ES-I3 (cell line): ENCODE measurements around the gene TSPAN11.

Experiments used
- H3K36me3 ChIP-seq: 2 replicates; pipeline ENCODE4 v1.6.1; 2013; ENCODE audit warnings: mild to moderate bottlenecking, low read length, control low read depth, moderate library complexity; ENCODE audit not compliant: insufficient read depth
- H3K4me1 ChIP-seq: 2 replicates; pipeline ENCODE4 v1.6.1; 2013; ENCODE audit warnings: mild to moderate bottlenecking, control low read depth, low read length; ENCODE audit not compliant: insufficient read depth
- H3K9ac ChIP-seq: 2 replicates; pipeline ENCODE4 v1.6.1; 2013; ENCODE audit warnings: low read depth, mild to moderate bottlenecking, low read length, moderate library complexity
- H3K9me3 ChIP-seq: 2 replicates; pipeline ENCODE4 v1.6.1; 2013; ENCODE audit warnings: mild to moderate bottlenecking, low read length, moderate library complexity; ENCODE audit not compliant: control insufficient read depth, insufficient read depth

The TSPAN11 gene

DNA sequence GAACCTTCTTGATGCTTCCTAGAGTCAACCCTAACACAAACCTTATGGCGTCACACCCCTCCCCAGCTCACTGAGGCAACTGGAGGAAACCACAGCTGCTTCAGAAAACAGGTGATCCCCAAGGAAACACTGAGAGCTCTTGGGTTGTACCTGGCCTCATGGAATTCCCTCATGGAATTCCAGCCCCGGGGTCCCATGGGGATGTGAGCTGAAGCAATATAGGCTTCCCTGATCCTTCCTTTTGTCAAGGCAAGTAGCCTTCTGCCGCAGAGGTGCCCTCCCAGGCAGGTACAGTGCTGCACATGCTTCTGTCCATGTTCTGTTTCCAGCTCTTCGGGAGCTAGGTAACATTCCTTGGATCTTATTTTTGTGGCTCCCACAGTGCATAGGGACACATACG lies 47.3 kb downstream of the TSPAN11 start:
- H3K4me1 ChIP-seq = peaks cover 27% of the 10 kb centered on the region
- no peak overlapping the region for H3K9ac ChIP-seq
- H3K36me3 ChIP-seq = no peaks in the 10 kb centered on the region
- no peaks in the 10 kb centered on the region for H3K9me3 ChIP-seq

GRCh38 chr12:30974746-30975500 lies 48.4 kb downstream of the TSPAN11 start:
- Histone ChIP-seq H3K9me3 (no peaks in the 10 kb centered on the region), H3K4me1 (peaks cover 27% of the 10 kb centered on the region), H3K9ac (no peak overlapping the region), H3K36me3 (no peaks in the 10 kb centered on the region)

DNA sequence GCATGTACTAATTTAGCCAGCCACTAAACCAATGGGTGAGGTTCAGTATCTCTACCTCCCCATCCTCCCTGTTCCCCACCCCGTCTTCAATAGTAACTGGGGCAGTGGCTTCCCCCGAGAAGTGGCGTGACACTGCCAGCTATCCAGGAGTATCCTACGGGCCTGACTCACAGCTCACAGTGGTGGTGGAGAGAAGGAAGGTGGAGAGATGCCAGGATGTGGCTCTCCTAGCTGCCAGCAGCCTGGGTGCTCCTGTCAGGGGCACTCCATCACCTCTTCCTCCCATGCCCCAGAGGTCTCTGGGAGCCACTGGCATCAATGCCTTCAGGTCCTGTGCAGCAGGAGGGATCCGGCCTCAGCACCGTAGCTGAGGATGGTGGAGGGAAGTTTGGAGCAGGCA lies 49.0 kb downstream of the TSPAN11 start:
- H3K36me3 ChIP-seq = no peaks in the 10 kb centered on the region
- H3K4me1 ChIP-seq = peaks cover 27% of the 10 kb centered on the region
- no peak overlapping the region for H3K9ac ChIP-seq
- no peaks in the 10 kb centered on the region for H3K9me3 ChIP-seq

DNA sequence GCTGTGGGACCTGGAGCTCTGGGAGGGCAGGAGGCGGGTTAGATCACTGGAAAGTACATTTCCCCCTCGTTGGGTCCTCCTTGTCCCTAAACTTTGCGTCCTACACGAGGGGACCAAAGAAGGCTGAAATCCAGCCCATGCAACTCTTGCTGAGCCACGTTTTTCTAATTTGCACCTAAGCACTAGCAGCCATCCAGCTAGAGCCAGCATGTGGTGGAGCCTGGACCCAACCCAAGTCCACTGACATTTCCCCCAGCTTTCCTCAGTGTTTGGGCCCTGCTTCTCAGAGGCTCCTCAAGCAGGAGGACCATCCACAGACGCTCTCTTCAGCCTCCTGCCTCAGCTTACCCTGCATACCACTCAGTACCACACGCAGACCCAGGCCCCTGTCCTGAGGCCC lies 49.7 kb downstream of the TSPAN11 start:
- Histone ChIP-seq H3K9ac (no peak overlapping the region), H3K9me3 (no peaks in the 10 kb centered on the region), H3K4me1 (peaks cover 27% of the 10 kb centered on the region), H3K36me3 (no peaks in the 10 kb centered on the region)

- H3K9ac ChIP-seq = no peak overlapping the region
- no peaks in the 10 kb centered on the region for H3K36me3 ChIP-seq
- H3K4me1 ChIP-seq = peaks cover 27% of the 10 kb centered on the region
- H3K9me3 ChIP-seq = no peaks in the 10 kb centered on the region
These were observed 50.6 kb downstream of the TSPAN11 start for GRCh38 chr12:30977124-30977523.

GRCh38 chr12:30977537-30978349 lies 51.2 kb downstream of the TSPAN11 start:
- H3K9ac ChIP-seq = no peak overlapping the region
- no peaks in the 10 kb centered on the region for H3K36me3 ChIP-seq
- no peaks in the 10 kb centered on the region for H3K9me3 ChIP-seq
- H3K4me1 ChIP-seq = peaks cover 27% of the 10 kb centered on the region

- Histone ChIP-seq H3K36me3 (no peaks in the 10 kb centered on the region), H3K9me3 (no peaks in the 10 kb centered on the region), H3K4me1 (peaks cover 27% of the 10 kb centered on the region), H3K9ac (no peak overlapping the region)
These were observed 52.1 kb downstream of the TSPAN11 start for GRCh38 chr12:30978639-30979038.

- Histone ChIP-seq H3K9ac (no peak overlapping the region), H3K4me1 (peaks cover 27% of the 10 kb centered on the region), H3K36me3 (no peaks in the 10 kb centered on the region), H3K9me3 (no peaks in the 10 kb centered on the region)
These were observed 53.1 kb downstream of the TSPAN11 start for GRCh38 chr12:30979371-30980259.

DNA sequence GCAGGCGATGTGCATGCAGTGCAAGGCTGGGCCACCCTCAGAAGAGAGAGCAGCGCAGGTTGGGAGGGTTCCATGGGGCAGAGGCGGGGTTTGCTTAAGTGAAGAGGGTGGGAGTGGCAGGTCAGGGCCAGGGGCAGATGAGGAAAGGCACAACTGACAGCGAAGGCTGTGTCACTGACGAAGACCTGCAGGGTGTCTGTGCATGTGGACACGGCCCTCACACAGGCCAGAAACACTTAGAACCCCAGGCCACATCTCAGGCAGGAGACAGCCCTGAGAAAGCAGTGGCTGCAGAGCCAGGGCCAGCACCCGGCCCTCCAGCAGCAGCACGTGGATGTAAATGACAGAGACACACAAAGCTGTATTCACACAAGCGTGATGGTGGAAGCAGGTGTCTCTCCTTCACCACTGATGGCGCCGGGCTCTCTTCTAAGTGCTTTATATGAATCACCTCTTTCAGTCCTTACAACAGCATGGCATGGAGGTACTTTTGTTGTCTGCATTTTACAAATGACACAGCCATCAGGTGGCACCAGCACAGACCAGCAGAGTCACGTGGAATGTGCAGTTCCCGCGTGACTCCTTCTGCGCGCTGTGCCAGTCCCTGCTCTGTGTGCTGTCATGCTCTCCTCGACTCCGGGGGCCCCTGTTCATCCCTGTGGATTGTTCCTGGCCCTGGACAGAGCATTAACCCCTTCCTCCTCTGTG lies 54.6 kb downstream of the TSPAN11 start:
- Histone ChIP-seq H3K9me3 (no peaks in the 10 kb centered on the region), H3K4me1 (peaks cover 26% of the 10 kb centered on the region), H3K36me3 (no peaks in the 10 kb centered on the region), H3K9ac (no peak overlapping the region)

DNA sequence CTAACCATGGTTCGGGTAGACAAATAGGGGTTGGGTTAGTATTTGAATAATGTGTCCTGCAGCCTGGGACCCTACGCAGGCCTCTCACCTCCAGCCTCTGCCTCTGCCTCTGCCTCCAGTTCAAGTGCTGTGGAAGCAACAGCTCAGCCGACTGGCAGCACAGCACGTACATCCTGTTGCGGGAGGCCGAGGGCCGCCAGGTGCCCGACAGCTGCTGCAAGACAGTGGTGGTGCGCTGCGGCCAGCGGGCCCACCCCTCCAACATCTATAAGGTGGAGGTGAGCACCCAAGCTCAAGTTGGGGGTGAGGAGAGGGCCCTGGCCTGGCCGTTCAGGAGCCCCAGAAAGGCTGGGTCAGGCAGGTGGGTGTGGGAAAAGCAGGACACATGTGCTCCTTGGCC lies 55.9 kb downstream of the TSPAN11 start:
- Histone ChIP-seq H3K9me3 (no peaks in the 10 kb centered on the region), H3K9ac (no peak overlapping the region), H3K4me1 (peaks cover 13% of the 10 kb centered on the region), H3K36me3 (no peaks in the 10 kb centered on the region)

- no peaks in the 10 kb centered on the region for H3K9me3 ChIP-seq
- H3K36me3 ChIP-seq = no peaks in the 10 kb centered on the region
- H3K9ac ChIP-seq = no peak overlapping the region
- no peaks in the 10 kb centered on the region for H3K4me1 ChIP-seq
These were observed 59.4 kb downstream of the TSPAN11 start for GRCh38 chr12:30985814-30986452.

DNA sequence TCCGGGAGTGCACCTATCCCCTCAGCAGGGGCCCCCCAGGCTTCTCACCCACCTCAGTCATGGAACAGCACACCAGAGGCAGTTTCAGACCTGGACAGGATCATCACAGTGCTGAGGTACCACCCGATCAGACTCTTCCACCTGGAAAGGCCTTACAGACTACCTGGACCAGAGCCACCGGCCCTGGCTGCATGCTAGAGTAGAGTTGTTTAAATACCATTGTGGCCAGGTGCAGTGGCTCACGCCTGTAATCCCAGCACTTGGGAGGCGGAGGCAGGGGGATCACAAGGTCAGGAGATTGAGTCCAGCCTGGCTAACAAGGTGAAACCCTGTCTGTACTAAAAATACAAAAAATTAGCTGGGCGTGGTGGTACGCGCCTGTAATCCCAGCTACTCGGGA lies 61.5 kb downstream of the TSPAN11 start:
- H3K4me1 ChIP-seq = no peaks in the 10 kb centered on the region
- no peaks in the 10 kb centered on the region for H3K36me3 ChIP-seq
- no peak overlapping the region for H3K9ac ChIP-seq
- H3K9me3 ChIP-seq = no peaks in the 10 kb centered on the region

- H3K4me1 ChIP-seq = no peaks in the 10 kb centered on the region
- H3K9me3 ChIP-seq = no peaks in the 10 kb centered on the region
- no peak overlapping the region for H3K9ac ChIP-seq
- no peaks in the 10 kb centered on the region for H3K36me3 ChIP-seq
These were observed 62.2 kb downstream of the TSPAN11 start for GRCh38 chr12:30988646-30989286.
